Right lobe of liver (tissue), 6 donors: ENCODE measurements around the gene DCAF15. TPM values are rescaled to one million over a fixed set of nuclear protein-coding genes. Genes with fewer than 3 reads are reported as not detected.

Experiments used
- ATAC-seq, 4 donors: fragments of 200-7000 bp; cut with Tn5 transposase; one replicate each; pipeline ENCODE4 v1.9.1; 2020; ENCODE audit warnings: mild to moderate bottlenecking in 4 of 4, moderate library complexity in 4 of 4
- DNase-seq, 3 donors: peaks; one replicate each; pipeline ENCODE4 v3.0.0-alpha.2; 2020
- H3K27ac ChIP-seq, 3 donors: fragments of 200-600 bp; one replicate each; pipeline ENCODE4 v1.8.0; 2022
- H3K27me3 ChIP-seq, 2 donors: fragments of 200-600 bp; one replicate each; pipeline ENCODE4 v1.8.0; 2022
- H3K36me3 ChIP-seq, 4 donors: fragments of 200-600 bp; sonication (generic) in 1 of 4; one replicate each; pipeline versions ENCODE4 v1.5.1 to v1.8.0; 2017 to 2022; ENCODE audit warnings: control low read depth in 1 of 4
- H3K4me1 ChIP-seq, 4 donors: fragments of 200-600 bp; sonication (generic) in 1 of 4; one replicate each; pipeline versions ENCODE4 v1.5.1 to v1.8.0; 2017 to 2022; ENCODE audit warnings: control low read depth in 1 of 4
- H3K4me3 ChIP-seq, 3 donors: fragments of 200-600 bp; one replicate each; pipeline ENCODE4 v1.8.0; 2022
- H3K9me3 ChIP-seq, 4 donors: fragments of 200-600 bp; sonication (generic) in 1 of 4; one replicate each; pipeline versions ENCODE4 v1.5.1 to v1.8.0; 2017 to 2022; ENCODE audit warnings: control low read depth in 1 of 4
- CTCF ChIP-seq, 4 donors: fragments of 200-600 bp in 3 of 4; fragments of 450-650 bp in 1 of 4; IDR thresholded peaks; one replicate each; pipeline versions ENCODE4 v1.5.1 to v1.8.0; 2016 to 2022; ENCODE audit warnings: antibody characterized with exemption in 4 of 4, mild to moderate bottlenecking in 2 of 4
- POLR2A ChIP-seq: fragments of 450-650 bp; IDR thresholded peaks from one replicate; pipeline ENCODE4 v1.6.1; 2017; ENCODE audit warnings: antibody characterized with exemption, mild to moderate bottlenecking
- WGBS: methylation state at CpG from one replicate; pipeline ENCODE4 v1.1.6; 2018; ENCODE audit warnings: low coverage, low lambda C conversion rate; ENCODE audit not compliant: insufficient coverage; ENCODE audit errors: missing lambda C conversion rate; 5-methylcytosine and 5-hydroxymethylcytosine counted together
- intact Hi-C, 2 donors: fragments of 100-400 bp; cut with DNase I; formaldehyde crosslinking; loops; one replicate each; pipeline versions ENCODE4 v1.11.2 to v1.14.1; 2022
- total RNA-seq, 6 experiments: library from RNA; depleted of rRNA in 2 of 6; stranded (reverse); fragments of >200 nt in 2 of 6; fragmentation: NEBNext Ultra II Directional in 3 of 6; extraction: Animal tissue kit (Norgen Biotek cat#: 25700) in 3 of 6; gene quantifications; one replicate each; pipeline versions ENCODE4 v1.1.0 to v1.2.4, GENCODE V29; 2016 to 2023
- donor health status: DM: no; HTN: yes; CAD: no.
- donor health status: DM: no; HTN: no; CAD: no.
- donor health status: DM: no; HTN: no; CAD: no.
- donor health status: DM: no; HTN: yes; CAD: no.
- donor health status: DM: no; HTN: yes; CAD: no.

Gene DCAF15
- total RNA-seq, 6 experiments from 2014 or later: 5.6 to 8.7 (median 7.7) TPM

- TF ChIP-seq CTCF (IDR thresholded peaks at IDR 0.05) (no peak), POLR2A (no peak)
- Histone ChIP-seq H3K36me3 (peaks cover 0 to 3% (median 0%) of the 10 kb centered on the region in 4 donors), H3K9me3 (no peaks in the 10 kb centered on the region), H3K27me3 (no peaks in the 10 kb centered on the region), H3K4me1 (peaks cover 0 to 4% (median 0%) of the 10 kb centered on the region in 4 donors), H3K27ac (no peak overlapping the region), H3K4me3 (no peak overlapping the region)
- DNase-seq (peak in 1 of 3 donors; percentile 43), ATAC-seq (no peak)
- WGBS: no CpG with 5 or more reads among the region's 21 CpGs
- intact Hi-C loops: no loop called here
Observed at GRCh38 chr19:13983213-13983889, 31.0 kb downstream of the DCAF15 start.

GRCh38 chr19:13984186-13984585, 31.9 kb downstream of the DCAF15 start:
- Histone ChIP-seq H3K36me3 (peaks cover 0 to 3% (median 0%) of the 10 kb centered on the region in 4 donors), H3K27ac (no peak overlapping the region), H3K27me3 (no peaks in the 10 kb centered on the region), H3K4me3 (no peak overlapping the region), H3K4me1 (peaks cover 0 to 4% (median 0%) of the 10 kb centered on the region in 4 donors), H3K9me3 (no peaks in the 10 kb centered on the region)
- TF ChIP-seq POLR2A (no peak), CTCF (IDR thresholded peaks at IDR 0.05) (no peak)
- DNase-seq (peak in 1 of 3 donors; percentile 39), ATAC-seq (no peak)
- intact Hi-C loops: no loop called here
- WGBS: 89% methylated on average over 10 of the region's 15 CpGs

- WGBS: 79% methylated on average over 23 of the region's 25 CpGs
- Histone ChIP-seq H3K4me1 (peaks cover 0 to 8% (median 0%) of the 10 kb centered on the region in 4 donors), H3K9me3 (no peaks in the 10 kb centered on the region), H3K4me3 (no peak overlapping the region), H3K27me3 (no peaks in the 10 kb centered on the region), H3K27ac (no peak overlapping the region), H3K36me3 (peaks cover 0 to 3% (median 0%) of the 10 kb centered on the region in 4 donors)
- ATAC-seq: no peak
- no peak for TF ChIP-seq POLR2A
- no peak for TF ChIP-seq CTCF (IDR thresholded peaks at IDR 0.05)
- DNase-seq: no peak
- intact Hi-C loops: no loop called here
Observed at GRCh38 chr19:13984875-13985741, 32.8 kb downstream of the DCAF15 start.

GRCh38 chr19:13985771-13986347, 33.5 kb downstream of the DCAF15 start:
- no peaks in the 10 kb centered on the region for H3K9me3 ChIP-seq
- WGBS: 100% methylated on average over 3 of the region's 10 CpGs
- peaks cover 0 to 3% (median under 1%) of the 10 kb centered on the region in 4 donors for H3K36me3 ChIP-seq
- no peak overlapping the region for H3K4me3 ChIP-seq
- peaks cover 0 to 8% (median 0%) of the 10 kb centered on the region in 4 donors for H3K4me1 ChIP-seq
- DNase-seq (no peak), ATAC-seq (no peak)
- TF ChIP-seq CTCF (IDR thresholded peaks at IDR 0.05) (no peak), POLR2A (no peak)
- H3K27me3 ChIP-seq: no peaks in the 10 kb centered on the region
- H3K27ac ChIP-seq: peak overlapping the region; percentile 58 to 71 (median 69)
- intact Hi-C loops: no loop called here
